Sigmoid colon (tissue), 4 donors: Measurements from ENCODE around the gene CSNK1D.

Experiments
- CTCF ChIP-seq, 4 experiments: fragments of 450-650 bp in 3 of 4; fragments of 200-600 bp in 1 of 4; IDR thresholded peaks; one replicate each; pipeline ENCODE4 v1.5.1; 2016 to 2019; ENCODE audit warnings: antibody characterized with exemption in 4 of 4, mild to moderate bottlenecking in 3 of 4, moderate library complexity in 2 of 4
- EP300 ChIP-seq, 4 donors: sonication (generic); formaldehyde crosslinking; IDR thresholded peaks; one replicate each; pipeline ENCODE4 v1.6.1; 2017; ENCODE audit warnings: antibody characterized with exemption in 4 of 4
- POLR2AphosphoS5 ChIP-seq, 4 donors: sonication (generic); formaldehyde crosslinking; IDR thresholded peaks; one replicate each; pipeline ENCODE4 v1.6.1; 2017; ENCODE audit warnings: antibody characterized with exemption in 4 of 4

- TF ChIP-seq CTCF (IDR thresholded peaks at IDR 0.05), result no peak
- no peak for TF ChIP-seq EP300 (IDR thresholded peaks at IDR 0.05)
- no peak for TF ChIP-seq POLR2AphosphoS5 (IDR thresholded peaks at IDR 0.05)
These were observed 22.5 kb downstream of the CSNK1D start for GRCh38 chr17:82250868-82251500.
